Adrenal gland (tissue), 12 donors: ENCODE data around the gene ADCY5. TPM values are rescaled to one million over a fixed set of nuclear protein-coding genes. Genes with fewer than 3 reads are reported as not detected.

ENCODE experiments used
- DNase-seq, 7 donors: peaks; one replicate each; pipeline ENCODE4 v3.0.0-alpha.2; 2019 to 2020
- H3K27ac ChIP-seq, 5 donors: fragments of 200-600 bp; sonication (generic) in 4 of 5; 1 replicate in 3 of 5; 2 replicates in 2 of 5; pipeline versions ENCODE4 v1.5.1 to v1.8.0; 2016 to 2020; ENCODE audit warnings: mild to moderate bottlenecking in 1 of 5
- H3K27me3 ChIP-seq: fragments of 200-600 bp; 2 replicates; pipeline ENCODE4 v1.8.0; 2021
- H3K36me3 ChIP-seq, 2 donors: fragments of 200-600 bp; replicated peaks in 1 of 2; 1 replicate in 1 of 2; 2 replicates in 1 of 2; pipeline versions ENCODE4 v1.5.1 to v1.8.0; 2018 to 2022
- H3K4me1 ChIP-seq, 2 donors: fragments of 200-600 bp; replicated peaks in 1 of 2; 1 replicate in 1 of 2; 2 replicates in 1 of 2; pipeline versions ENCODE4 v1.5.1 to v1.8.0; 2018 to 2021
- H3K4me3 ChIP-seq, 4 donors: fragments of 200-600 bp; sonication (generic) in 3 of 4; one replicate each; pipeline ENCODE4 v1.5.1; 2016 to 2018
- H3K9me3 ChIP-seq, 3 donors: fragments of 200-600 bp; sonication (generic) in 1 of 3; replicated peaks in 1 of 3; 1 replicate in 2 of 3; 2 replicates in 1 of 3; pipeline versions ENCODE4 v1.5.1 to v1.8.0; 2016 to 2021
- POLR2A ChIP-seq, 2 donors: fragments of 450-650 bp; IDR thresholded peaks; one replicate each; pipeline ENCODE4 v1.6.1; 2017; ENCODE audit warnings: antibody characterized with exemption in 2 of 2, mild to moderate bottlenecking in 2 of 2, moderate library complexity in 1 of 2
- whole genome bisulfite sequencing, 4 donors: extraction: QIAGEN DNeasy Blood & Tissue Kit in 2 of 4; methylation state at CpG; one replicate each; pipeline versions ENCODE4 v1.1.5 to v1.1.7; 2013 to 2017; 5-methylcytosine and 5-hydroxymethylcytosine counted together
- intact Hi-C, 2 donors: fragments of 100-400 bp; cut with DNase I; formaldehyde crosslinking; loops; one replicate each; pipeline versions ENCODE4 v1.14.1 to v1.15.0; 2022 to 2023
- polyA plus RNA-seq, 3 donors: library from polyadenylated mRNA; stranded (reverse); fragments of 200-250 nt in 2 of 3; fragments of 350-450 nt in 1 of 3; fragmentation: Illumina TruSeq in 1 of 3; extraction: RNeasy Lipid Tissue Mini Kit (QIAGEN cat#74804) in 1 of 3; gene quantifications; one replicate each; pipeline ENCODE4 v1.2.3, GENCODE V29; 2013 to 2014
- total RNA-seq, 9 donors: library from RNA; depleted of rRNA in 4 of 9; stranded (reverse); fragments of >200 nt in 4 of 9; fragments of 120-200 nt in 1 of 9; fragmentation: NEBNext Ultra II Directional in 1 of 9; extraction: Animal tissue kit (Norgen Biotek cat#: 25700) in 1 of 9; gene quantifications; one replicate each; pipeline versions ENCODE4 v1.1.0 to v1.2.4, GENCODE V29; 2013 to 2023
- TF ChIP-seq, protein P1 (sequence below), 6 experiments: fragments of 450-650 bp in 4 of 6; fragments of 200-600 bp in 2 of 6; sonication (generic) in 1 of 6; IDR thresholded peaks; 1 replicate in 5 of 6; 2 replicates in 1 of 6; pipeline versions ENCODE4 v1.5.1 to v1.8.0; 2016 to 2021; ENCODE audit warnings: antibody characterized with exemption in 6 of 6, mild to moderate bottlenecking in 2 of 6, moderate library complexity in 1 of 6
- donor health status: healthy with polysubstance abuse.
- donor health status: Bipolar disorder and iron deficiency.
- donor health status: DM: yes; HTN: yes; CAD: no.
- donor health status: DM: no; HTN: no; CAD: no.
- donor health status: DM: no; HTN: no; CAD: no.
- donor health status: DM: yes; HTN: yes; CAD: no.

ADCY5 gene
- total and polyA plus RNA-seq, 12 donors = 1.2 to 12.4 (median 4.4) TPM

GRCh38 chr3:123444744-123445143, 4.1 kb downstream of the ADCY5 start:
- WGBS, 4 donors = 54 to 80% (median 70%) methylated on average over 1 of the region's 1 CpG
- intact Hi-C loops = loop anchor here in 1 of 2 donors (5.0 kb wide), 1 partner anchor 117 kb away; no protein-coding TSS in a partner anchor

GRCh38 chr3:123444023-123444422, 4.9 kb downstream of the ADCY5 start:
- Histone ChIP-seq H3K27ac (no peak overlapping the region), H3K4me3 (no peak overlapping the region), H3K27me3 (peaks cover 7% of the 10 kb centered on the region), H3K36me3 (no peaks in the 10 kb centered on the region), H3K4me1 (peaks cover 0 to 8% of the 10 kb centered on the region in 2 donors), H3K9me3 (no peaks in the 10 kb centered on the region)
- intact Hi-C loops = no loop called here
- no peak for DNase-seq
- TF ChIP-seq POLR2A (IDR thresholded peaks at IDR 0.05) = no peak
- TF ChIP-seq, protein P1, sequence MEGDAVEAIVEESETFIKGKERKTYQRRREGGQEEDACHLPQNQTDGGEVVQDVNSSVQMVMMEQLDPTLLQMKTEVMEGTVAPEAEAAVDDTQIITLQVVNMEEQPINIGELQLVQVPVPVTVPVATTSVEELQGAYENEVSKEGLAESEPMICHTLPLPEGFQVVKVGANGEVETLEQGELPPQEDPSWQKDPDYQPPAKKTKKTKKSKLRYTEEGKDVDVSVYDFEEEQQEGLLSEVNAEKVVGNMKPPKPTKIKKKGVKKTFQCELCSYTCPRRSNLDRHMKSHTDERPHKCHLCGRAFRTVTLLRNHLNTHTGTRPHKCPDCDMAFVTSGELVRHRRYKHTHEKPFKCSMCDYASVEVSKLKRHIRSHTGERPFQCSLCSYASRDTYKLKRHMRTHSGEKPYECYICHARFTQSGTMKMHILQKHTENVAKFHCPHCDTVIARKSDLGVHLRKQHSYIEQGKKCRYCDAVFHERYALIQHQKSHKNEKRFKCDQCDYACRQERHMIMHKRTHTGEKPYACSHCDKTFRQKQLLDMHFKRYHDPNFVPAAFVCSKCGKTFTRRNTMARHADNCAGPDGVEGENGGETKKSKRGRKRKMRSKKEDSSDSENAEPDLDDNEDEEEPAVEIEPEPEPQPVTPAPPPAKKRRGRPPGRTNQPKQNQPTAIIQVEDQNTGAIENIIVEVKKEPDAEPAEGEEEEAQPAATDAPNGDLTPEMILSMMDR (IDR thresholded peaks at IDR 0.05) = no peak
- WGBS, 4 donors = 57 to 72% (median 69%) methylated on average over 6 of the region's 6 CpGs

More at GRCh38 chr3:123444744-123445143, 4.1 kb downstream of the ADCY5 start:
- no peak for DNase-seq
- no peak overlapping the region for H3K4me3 ChIP-seq
- H3K9me3 ChIP-seq = no peaks in the 10 kb centered on the region
- no peak overlapping the region for H3K27ac ChIP-seq
- no peaks in the 10 kb centered on the region for H3K36me3 ChIP-seq
- TF ChIP-seq, protein P1 (IDR thresholded peaks at IDR 0.05) = no peak
- TF ChIP-seq POLR2A (IDR thresholded peaks at IDR 0.05) = no peak
- H3K4me1 ChIP-seq = peaks cover 0 to 9% of the 10 kb centered on the region in 2 donors
- H3K27me3 ChIP-seq = peaks cover 7% of the 10 kb centered on the region

- intact Hi-C loops = no loop called here
- peaks cover 7% of the 10 kb centered on the region for H3K27me3 ChIP-seq
- H3K36me3 ChIP-seq = no peaks in the 10 kb centered on the region
- H3K4me1 ChIP-seq = no peaks in the 10 kb centered on the region
- 85 to 96% (median 91%) methylated on average over 7 of the region's 7 CpGs for WGBS, 4 donors
- H3K4me3 ChIP-seq = no peak overlapping the region
- no peak for DNase-seq
- no peaks in the 10 kb centered on the region for H3K9me3 ChIP-seq
- no peak overlapping the region for H3K27ac ChIP-seq
- TF ChIP-seq, protein P1 (IDR thresholded peaks at IDR 0.05) = no peak
- no peak for TF ChIP-seq POLR2A (IDR thresholded peaks at IDR 0.05)
Measured at GRCh38 chr3:123442908-123443307, 6.0 kb downstream of the ADCY5 start.

DNA sequence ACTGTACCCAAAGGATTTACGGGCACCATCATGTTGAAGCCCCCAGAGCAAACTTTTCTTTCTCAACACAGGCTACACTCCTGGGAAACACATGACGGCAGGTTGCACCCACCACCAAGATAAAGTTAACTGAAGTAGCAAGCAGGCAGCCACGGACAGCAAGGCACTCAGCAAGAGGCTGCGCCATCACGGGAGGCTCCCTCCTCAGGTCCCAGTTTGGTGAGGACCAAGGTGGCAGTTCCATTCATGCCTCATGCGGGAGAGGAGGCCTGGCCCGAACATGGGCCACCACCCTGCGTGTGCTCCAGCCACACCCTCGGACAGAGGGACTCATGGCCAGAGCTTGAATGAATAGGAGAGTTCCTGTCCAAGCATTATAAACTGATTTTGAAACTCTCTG, 6.8 kb downstream of the ADCY5 start:
- Histone ChIP-seq H3K27ac (no peak overlapping the region), H3K27me3 (no peaks in the 10 kb centered on the region), H3K36me3 (no peaks in the 10 kb centered on the region), H3K4me3 (no peak overlapping the region), H3K9me3 (no peaks in the 10 kb centered on the region), H3K4me1 (no peaks in the 10 kb centered on the region)
- WGBS, 4 donors = 90 to 93% (median 93%) methylated on average over 7 to 9 of the region's 9 CpGs
- no peak for TF ChIP-seq POLR2A (IDR thresholded peaks at IDR 0.05)
- TF ChIP-seq, protein P1 (IDR thresholded peaks at IDR 0.05) = no peak
- intact Hi-C loops = no loop called here
- no peak for DNase-seq
